Activated CD8-positive, alpha-beta memory T cell treated with anti-CD3 and anti-CD28 coated beads for 1 hour (primary cell): ENCODE results near the gene RPAIN.
"Not testable (repeated sequence)": the region's sequence is repeated elsewhere in the genome, so short reads cannot be mapped to it uniquely, and the experiment has no call there.

ENCODE experiments used
- DNase-seq, 2 donors: peaks; one replicate each; pipeline ENCODE4 v3.0.0-alpha.2; 2020; ENCODE audit warnings: low read depth in 1 of 2; ENCODE audit errors: extremely low read depth in 1 of 2

The RPAIN gene

DNA sequence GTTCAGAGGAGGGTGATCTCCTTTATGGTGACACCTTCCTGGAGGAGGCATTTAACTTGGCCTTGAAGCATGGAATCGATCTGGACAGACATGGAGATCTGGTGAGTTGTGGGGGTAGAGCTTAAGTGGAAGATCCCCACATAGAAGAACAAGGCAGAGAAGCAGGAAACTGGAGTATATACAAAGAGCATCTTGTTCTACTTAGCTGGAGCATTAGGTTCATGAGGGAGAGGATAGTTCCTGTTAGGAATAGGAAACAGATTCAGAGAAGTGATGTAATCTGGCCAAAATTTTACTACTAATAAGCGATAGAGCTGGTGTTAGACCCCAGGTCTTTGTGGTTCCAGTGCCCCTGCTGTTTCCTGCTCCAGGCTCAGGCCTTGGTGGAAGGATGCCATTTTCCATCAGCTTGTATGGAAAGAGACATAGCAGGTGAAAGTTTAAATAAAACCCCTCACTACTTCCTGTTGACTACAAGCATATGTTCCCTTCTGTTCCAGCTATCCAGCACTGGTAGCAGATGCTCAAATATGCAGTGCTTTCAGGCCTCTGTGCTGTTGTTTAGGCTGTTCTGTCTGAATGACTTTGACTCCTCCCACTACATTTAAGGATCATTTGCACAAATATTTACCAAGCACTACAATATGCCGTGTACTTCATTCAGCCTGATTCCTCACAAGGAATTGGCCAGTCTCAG, 9.4 kb downstream of the RPAIN start:
- no peak for DNase-seq

DNA sequence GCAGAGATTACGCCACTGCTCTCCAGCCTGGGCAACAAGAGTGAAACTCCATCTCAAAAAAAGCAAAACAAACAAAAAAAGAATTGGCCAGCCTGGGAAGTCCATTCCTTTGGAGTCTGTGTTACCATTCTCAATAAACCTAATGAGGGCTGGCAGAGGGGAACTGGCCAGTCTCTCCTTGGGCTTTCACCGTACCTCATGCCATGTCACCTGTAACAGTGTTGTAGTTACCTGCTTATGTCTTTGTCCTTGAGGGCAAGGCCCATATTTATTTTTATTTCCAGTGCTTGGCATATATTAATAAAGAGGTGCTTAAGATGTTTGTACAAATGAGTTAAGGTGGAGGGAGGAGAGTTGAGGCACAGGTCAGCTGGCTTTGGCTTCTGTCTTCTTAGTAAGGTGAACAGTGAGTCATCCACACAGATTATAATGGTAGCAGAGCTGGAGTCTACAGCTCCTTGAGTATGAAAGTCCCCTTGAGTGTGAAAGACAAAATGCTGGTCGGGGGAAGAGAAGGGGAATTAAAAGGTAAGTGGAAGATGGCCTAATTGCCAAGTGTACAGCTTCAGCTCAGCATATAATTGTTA, 10.5 kb downstream of the RPAIN start:
- DNase-seq = no peak

DNA sequence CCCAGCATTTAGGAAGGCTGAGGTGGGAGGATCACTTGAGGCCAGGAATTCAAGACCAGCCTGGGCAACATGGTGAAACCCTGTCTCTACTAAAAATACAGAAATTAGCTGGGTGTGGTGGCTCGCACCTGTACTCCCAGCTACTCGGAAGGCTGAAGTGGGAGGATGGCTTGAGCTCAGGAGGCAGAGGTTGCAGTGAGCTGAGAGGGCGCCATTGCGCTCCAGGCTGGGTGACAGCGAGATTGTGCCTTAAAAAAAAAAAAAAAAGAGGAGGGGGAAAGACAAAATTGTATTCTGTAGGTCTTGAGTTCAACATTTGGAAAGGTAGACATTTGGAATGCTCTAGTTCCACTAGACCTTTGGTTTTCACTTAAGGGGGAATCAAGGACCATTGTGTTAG, 11.3 kb downstream of the RPAIN start:
- not testable (repeated sequence) for DNase-seq

DNA sequence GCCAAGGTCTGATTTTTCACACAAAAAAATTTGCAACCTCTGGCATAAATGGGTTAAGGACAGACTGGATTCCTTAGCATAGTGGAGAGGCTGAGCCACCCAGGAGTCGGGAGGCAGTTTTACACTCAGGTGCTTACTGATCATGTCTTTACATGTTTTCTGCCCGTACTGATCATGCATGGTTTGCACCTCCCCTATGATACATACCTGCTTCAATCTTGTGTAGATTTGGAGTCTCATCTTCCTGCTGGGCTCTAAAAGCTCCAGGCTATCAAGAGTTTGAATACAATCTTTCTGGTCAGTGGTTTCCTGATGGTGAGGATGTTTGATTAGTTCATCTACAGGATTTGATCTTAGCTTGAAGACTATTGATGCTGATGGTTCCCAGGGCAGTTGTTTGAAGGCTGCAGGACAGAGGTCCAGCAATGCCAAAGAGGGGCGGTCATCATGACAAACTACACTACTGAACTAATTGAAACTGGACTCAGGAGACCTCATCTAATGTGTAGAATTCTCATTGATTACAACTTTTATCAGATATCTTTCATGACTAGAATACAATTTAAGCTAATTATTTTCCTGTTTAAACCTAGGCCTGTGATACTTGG, 12.1 kb downstream of the RPAIN start:
- no peak for DNase-seq

DNA sequence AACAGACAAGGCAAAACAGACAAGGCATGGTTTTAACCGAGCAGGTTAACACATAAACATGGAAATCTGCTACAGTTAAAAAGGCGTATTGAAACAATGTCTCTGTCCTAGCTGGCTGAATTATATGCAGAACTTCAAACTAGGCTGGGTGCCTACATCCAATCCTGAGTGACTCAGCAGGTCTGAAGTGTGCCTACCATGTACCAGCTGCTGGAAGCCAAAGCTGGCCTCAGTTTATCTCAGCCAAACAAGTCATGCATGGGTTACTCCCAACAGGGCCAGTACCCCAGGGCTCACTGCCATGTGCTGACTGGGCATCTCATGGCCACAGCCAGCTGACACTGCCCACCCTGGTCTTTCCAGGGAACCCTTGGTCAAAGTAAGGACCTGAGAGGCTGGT, 15.0 kb downstream of the RPAIN start:
- DNase-seq = no peak

DNA sequence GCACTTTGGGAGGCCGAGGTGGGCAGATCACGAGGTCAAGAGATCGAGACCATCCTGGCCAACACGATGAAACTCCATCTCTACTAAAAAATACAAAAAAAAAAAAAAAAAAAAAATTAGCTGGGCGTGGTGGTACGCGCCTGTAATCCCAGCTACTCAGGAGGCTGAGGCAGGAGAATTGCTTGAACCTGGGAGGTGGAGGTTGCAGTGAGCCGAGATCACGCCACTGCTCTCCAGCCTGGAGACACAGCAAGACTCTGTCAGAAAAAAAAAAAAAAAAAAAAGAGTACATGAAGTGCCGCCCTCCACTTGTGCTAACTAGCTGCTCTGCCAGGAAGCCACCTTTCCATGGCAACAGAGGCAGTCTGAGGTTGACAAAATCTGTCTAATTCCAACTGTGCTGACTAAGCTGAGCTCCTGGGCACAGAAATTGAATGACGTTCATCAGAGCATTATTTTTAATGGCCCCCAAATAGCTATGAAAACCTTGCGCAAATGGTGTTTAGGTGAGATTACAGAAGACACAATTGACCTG, 15.9 kb downstream of the RPAIN start:
- not testable (repeated sequence) for DNase-seq

DNA sequence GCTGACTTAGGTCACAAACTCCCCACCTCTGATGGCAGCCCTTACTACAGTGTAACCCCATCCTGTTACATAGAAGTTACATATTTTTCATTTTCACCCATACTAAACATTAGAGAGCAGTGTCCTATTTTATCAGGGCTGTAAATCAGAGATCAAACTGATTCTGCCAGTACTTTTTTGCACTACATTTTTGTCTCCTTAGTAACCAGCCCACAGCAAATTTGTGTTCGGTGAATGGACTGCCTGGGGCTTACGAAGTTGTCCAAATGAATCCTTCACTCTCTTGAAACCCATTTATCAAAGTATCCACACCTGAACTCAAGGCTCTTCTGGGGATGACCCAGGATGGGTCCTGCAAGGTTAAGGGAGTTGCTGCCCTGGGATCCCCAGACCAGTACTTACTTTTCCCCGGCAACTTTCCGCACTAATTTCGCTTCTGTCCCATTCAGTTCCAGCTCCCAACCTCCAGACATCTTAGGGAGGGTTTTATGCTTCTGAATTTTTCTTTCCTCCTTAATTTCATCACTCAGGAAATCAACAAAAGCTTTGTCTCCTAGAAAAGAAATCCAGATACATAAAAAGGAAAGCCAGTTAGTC, 17.8 kb downstream of the RPAIN start:
- no peak for DNase-seq

DNA sequence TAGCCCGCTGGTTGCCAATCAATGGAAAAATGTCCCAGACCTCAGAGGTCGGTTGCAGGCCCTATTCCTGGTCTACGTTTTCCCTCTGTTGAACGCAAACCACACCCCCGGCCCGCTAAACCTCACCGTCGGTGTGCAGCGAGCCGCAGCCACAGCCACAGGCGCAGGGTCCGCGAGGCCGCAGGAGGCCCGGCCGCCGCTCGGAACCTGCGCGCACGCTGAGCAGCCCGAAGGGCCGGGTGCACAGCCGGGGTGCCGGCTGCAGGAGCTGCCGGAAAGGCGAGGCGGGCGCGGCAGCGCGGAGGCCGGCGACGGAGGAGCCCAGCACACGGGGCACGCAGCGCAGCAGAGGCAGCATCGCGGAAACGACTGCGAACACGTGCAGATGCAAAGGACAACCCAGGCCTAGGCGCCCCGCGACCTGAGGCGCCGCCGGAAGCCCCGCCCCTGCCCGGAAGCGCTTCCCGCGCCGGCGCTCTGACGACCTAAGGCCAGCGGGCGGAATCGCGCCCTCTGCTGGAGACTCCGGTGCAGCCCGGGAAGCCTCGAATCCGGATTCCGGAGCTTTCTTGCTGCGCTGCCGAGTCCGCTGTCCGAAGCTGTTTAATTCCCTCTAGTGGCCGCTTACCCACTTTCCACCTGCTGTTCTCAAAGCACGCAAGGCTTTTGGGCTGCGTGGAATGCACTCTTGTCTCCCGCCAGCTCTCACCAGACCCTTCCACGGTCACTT, 18.9 kb downstream of the RPAIN start, which contains the start of gene C1QBP:
TSS of gene C1QBP (minus strand) at position 440 of the 730 bp plus-strand sequence. CDS start at position 358, 82 bp downstream.
- DNase-seq = peak; percentile 67 to 89

DNA sequence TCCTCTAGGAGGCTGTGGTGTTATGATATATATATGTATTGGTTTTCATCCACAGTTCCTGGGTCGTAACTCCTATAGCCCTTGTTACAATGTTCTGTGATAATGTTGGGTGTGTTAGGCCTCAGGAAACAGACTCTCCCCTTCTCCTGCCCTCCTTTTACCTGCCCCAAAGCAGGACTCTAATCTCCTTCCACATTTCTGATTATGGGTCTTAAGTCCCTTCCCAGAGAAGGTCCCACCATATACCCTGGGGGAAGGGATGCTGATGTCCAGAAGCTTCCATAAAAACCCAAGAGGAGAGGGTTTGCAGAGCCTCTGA, 19.4 kb downstream of the RPAIN start:
- no peak for DNase-seq

DNA sequence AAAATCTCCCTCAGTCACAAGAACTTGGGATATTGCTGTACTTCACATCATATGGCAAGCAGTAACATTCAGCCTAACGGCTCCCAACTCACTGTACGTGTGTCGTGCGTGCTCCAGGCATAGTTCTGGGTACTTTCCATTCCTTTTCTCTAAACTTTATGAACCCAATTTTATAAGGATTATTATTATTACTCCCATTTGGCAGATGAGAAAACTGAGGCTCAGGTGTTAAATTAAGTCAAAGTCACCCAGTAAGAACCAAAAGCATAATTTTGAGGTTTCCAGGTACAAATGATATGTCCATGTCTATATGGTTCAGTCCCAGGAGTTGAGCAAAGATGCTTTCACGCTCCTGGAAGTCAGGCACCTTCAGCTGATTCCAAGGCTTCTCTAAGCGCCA, 23.7 kb downstream of the RPAIN start:
- DNase-seq = no peak

DNA sequence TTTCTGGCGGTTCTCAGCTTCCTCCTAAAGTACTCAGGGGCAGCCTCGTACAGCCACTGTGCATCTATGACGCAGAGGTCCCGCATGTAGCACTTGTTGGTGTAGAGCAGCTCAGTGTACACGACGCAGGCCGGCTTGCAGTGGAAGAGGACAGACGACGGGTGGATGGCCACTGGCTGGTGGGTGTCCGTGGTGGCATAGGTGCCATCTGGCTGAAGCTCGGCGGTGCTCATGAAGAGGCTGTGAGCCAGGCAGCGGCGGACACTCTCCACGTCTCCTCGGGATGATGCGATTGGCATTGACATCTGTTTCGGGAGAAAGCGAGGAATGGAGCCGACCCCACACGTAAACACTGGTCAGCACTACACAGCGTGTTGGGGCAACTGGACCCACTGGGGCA, 24.2 kb downstream of the RPAIN start:
- DNase-seq = no peak

DNA sequence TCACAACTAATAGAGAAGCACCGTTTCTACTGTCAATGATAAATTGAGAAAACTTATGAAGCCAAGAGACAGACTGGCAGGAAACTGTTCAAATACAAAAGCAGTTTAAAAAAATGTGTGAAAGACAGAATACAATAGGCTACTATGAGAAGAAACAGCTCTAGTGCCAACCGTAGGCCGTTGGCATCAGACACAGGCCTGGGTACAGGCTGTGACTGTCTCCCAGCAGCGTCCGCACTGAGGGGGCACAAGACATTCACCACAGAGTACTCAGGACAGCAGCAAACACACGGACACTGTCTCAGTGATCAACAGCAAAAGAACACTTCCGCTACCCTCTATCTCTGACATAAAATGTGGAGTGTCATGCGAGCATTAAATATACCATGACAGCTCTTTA, 26.8 kb downstream of the RPAIN start:
- no peak for DNase-seq

DNA sequence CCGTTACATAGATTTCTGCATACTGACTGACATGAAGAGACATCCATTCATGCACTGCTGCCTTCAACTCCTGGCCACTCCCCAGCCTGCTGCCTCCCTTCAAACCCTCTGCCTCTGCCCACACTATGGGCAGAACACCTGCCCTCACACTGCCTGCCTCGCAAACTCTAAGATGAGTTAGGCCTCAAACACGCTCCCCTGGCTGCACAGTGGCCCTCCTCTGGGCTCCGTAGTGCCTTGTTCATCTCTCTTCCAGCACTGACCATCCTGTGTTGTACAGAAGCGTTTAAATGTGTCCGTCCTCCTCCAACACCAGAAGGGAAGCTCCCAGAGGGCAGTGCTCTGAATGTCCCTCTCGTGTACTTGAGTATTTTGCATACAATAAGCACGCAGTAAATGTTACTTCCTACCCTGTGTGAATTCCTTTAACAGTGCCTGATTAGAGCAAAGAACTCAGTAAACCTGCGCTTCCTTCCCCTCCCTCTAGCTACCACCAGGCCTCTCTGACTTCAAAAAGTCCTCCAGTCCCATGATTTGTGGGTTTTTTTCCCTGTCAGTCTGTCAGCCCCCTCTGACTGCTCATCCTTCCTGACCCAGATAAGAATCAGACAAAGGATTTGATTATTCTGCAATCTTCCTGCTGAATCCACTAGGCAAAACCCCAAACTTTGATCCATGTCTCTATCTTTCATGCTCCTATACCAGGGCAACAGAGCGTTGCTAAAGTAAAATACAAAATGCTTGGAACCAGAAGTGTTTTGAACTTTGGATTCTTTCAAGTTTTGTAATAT, 44.9 kb downstream of the RPAIN start:
- no peak for DNase-seq

DNA sequence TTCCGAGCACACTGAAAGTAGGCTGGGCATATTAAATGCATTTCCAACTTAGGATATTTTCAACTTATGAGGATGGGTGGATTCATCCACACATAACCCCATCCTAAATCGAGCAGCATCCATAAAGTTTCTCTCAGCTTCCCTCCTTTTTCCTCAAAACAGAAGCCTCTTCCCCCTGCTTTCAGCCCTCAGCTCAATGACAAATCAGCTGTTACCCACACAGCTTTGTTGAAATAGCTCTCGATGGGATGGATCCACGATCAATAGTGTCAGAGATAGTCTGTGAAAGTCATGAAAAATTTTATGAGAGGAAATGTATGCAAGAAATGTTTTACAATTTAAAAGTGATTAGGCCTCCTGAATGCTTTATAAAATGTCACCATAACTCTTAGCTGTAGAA, 46.3 kb downstream of the RPAIN start:
- DNase-seq = no peak

DNA sequence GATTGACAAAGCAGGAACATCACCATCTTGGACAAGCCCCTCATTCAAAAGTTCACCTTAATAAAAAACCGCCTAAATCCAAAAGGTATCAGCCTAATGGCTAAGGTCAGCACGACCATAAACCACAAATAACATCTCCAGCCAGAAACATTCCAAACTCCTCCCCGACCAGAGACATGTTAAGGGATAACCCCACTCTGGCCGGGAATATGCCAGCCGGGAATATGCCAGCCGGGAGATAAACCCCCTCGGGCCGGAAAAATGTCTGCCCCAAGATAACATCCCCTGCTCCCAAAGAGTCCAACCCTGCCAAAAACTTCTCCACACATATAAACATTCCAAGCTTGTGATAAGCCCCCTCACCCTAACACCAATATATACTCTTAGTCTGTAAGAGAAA, 47.4 kb downstream of the RPAIN start:
- DNase-seq = no peak

DNA sequence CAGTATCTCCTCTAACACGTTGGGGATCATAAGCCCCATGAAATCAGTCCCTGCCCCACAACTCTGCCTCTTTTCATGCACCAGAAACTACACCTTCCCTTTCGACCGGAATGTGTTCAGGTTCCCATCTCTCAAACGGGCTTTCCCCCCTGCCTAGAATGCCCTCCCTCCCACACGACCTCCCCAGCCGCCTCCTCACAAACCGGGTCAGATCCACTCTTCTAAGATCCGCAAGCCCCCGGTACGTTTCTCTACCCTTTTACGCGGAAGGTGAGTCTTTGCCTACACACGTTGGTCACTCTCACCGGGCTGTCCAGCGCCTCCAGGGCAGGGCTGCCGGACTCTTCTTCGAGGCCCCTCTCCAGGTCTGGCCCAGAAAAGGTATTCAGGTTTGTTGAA, 48.1 kb downstream of the RPAIN start:
- DNase-seq = no peak

DNA sequence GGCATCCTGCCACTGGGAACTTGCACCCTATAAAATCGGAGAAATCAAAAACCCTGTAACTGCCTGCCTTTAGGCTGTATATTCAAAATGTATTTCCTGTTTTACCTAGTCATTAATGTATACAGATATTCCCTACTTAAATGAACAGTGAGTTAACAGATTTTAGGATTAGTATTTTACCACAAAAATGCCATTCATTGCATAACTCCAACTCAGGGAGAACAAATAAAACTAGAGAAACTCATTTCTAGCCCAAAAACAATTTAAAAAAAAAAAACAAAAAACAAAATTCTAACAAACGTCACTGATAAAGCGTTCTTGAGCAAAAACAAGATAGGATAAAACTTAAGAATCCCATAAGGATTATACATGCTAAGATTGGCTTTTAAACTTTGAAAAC, 52.5 kb downstream of the RPAIN start:
- no peak for DNase-seq

DNA sequence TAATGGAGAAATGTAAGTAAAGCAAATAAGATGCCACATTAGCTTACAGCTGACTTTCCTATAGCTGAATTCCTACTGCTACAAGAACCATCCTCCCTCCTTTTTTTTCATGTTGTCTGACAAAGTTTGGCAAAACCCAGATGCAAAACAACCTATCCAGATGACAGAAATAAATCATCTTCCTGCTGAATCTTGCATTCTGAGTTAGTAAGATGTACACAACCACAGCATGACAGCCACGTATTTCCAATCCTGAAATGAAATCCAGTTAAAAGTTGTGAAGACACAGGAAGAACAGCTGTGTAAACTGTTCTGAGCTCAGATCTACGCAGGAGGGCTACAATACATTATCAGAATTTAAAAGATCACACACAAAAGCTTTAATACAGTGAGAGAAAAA, 53.9 kb downstream of the RPAIN start:
- DNase-seq = no peak

DNA sequence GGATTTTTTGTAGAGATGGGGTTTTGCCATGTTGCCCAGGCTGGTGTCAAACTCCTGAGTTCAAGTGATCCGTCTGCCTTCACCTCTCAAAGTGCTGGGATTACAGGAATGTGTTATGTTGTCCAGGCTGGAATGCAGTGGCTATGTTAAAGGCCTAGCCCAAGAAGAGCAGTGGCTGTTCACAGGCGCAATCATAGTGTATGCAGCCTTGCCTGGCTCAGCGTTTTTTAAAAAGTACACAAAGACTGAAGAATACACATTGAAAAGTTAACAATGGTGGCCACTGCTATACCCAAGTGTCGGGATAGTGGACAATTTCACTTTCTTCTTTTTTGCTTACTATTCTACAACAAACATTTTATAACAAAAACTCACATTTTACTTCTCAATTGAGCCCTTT, 59.0 kb downstream of the RPAIN start:
- DNase-seq = no peak

DNA sequence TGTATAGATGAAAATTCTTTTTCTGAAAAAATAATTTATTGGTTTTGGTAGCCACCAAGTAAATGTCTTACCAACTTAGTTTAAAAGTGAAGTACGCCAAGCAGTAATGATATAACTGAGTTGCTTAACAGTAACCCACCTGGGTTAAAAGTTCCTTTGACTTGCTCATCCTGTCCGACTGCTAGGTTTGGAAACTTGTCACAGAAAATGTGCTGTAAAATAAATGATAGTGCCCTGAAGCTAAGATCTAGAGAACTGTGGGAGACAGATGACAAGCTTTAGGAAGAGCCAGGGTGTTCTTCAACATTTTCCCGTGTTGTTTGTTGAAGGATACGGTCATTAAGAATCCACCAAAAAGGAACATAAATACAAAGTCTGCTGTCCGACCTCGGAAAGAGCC, 61.0 kb downstream of the RPAIN start:
- no peak for DNase-seq
